GM19351 (cell line): ENCODE measurements around the gene GRIK4.

Experiments used
- ATAC-seq: cut with Tn5 transposase; IDR thresholded peaks from one replicate; pipeline ENCODE4 v1.9.1; 2021; ENCODE audit warnings: mild to moderate bottlenecking, moderate library complexity; ENCODE audit not compliant: unreplicated experiment

GRIK4 gene

GRCh38 chr11:120660024-120660565 lies 148.5 kb downstream of the GRIK4 start:
- no peak for ATAC-seq

GRCh38 chr11:120662071-120662676 lies 150.6 kb downstream of the GRIK4 start:
- ATAC-seq = no peak

- ATAC-seq = no peak
Observed at GRCh38 chr11:120663142-120663541, 151.6 kb downstream of the GRIK4 start.

GRCh38 chr11:120666121-120666639 lies 154.6 kb downstream of the GRIK4 start:
- no peak for ATAC-seq

GRCh38 chr11:120667281-120667680 lies 155.7 kb downstream of the GRIK4 start:
- no peak for ATAC-seq

- ATAC-seq = no peak
Observed at GRCh38 chr11:120667934-120668333, 156.4 kb downstream of the GRIK4 start.

- ATAC-seq = no peak
Observed at GRCh38 chr11:120668537-120668936, 157.0 kb downstream of the GRIK4 start.

GRCh38 chr11:120674542-120674941 lies 163.0 kb downstream of the GRIK4 start:
- ATAC-seq = no peak

GRCh38 chr11:120675171-120675570 lies 163.6 kb downstream of the GRIK4 start:
- no peak for ATAC-seq

GRCh38 chr11:120676991-120677390 lies 165.4 kb downstream of the GRIK4 start:
- ATAC-seq = no peak

- ATAC-seq = no peak
Observed at GRCh38 chr11:120680322-120680721, 168.8 kb downstream of the GRIK4 start.

- no peak for ATAC-seq
Observed at GRCh38 chr11:120681434-120682331, 170.1 kb downstream of the GRIK4 start.

GRCh38 chr11:120682332-120682649 lies 170.7 kb downstream of the GRIK4 start:
- ATAC-seq = no peak

GRCh38 chr11:120682866-120683265 lies 171.3 kb downstream of the GRIK4 start:
- ATAC-seq = no peak

- ATAC-seq = no peak
Observed at GRCh38 chr11:120686516-120686915, 175.0 kb downstream of the GRIK4 start.

GRCh38 chr11:120688163-120688562 lies 176.6 kb downstream of the GRIK4 start:
- ATAC-seq = no peak

GRCh38 chr11:120689596-120690275 lies 178.2 kb downstream of the GRIK4 start:
- ATAC-seq = no peak

- no peak for ATAC-seq
Observed at GRCh38 chr11:120690406-120690805, 178.9 kb downstream of the GRIK4 start.

- no peak for ATAC-seq
Observed at GRCh38 chr11:120694726-120695125, 183.2 kb downstream of the GRIK4 start.

- ATAC-seq = no peak
Observed at GRCh38 chr11:120695426-120695825, 183.9 kb downstream of the GRIK4 start.

GRCh38 chr11:120695939-120696338 lies 184.4 kb downstream of the GRIK4 start:
- no peak for ATAC-seq
